ENCODE data around the gene ABCB11. TPM values are rescaled to one million over a fixed set of nuclear protein-coding genes. Genes with fewer than 3 reads are reported as not detected.
"Not testable (repeated sequence)": the region's sequence is repeated elsewhere in the genome, so short reads cannot be mapped to it uniquely, and the experiment has no call there.

Gene ABCB11
- total and polyA plus RNA-seq, 9 of the 15 experiments (the other 6 are each of a cell fraction or from before 2014, with no cell fraction given), result 0.04 to 0.51 (median 0.10) TPM; not detected in 1

DNA sequence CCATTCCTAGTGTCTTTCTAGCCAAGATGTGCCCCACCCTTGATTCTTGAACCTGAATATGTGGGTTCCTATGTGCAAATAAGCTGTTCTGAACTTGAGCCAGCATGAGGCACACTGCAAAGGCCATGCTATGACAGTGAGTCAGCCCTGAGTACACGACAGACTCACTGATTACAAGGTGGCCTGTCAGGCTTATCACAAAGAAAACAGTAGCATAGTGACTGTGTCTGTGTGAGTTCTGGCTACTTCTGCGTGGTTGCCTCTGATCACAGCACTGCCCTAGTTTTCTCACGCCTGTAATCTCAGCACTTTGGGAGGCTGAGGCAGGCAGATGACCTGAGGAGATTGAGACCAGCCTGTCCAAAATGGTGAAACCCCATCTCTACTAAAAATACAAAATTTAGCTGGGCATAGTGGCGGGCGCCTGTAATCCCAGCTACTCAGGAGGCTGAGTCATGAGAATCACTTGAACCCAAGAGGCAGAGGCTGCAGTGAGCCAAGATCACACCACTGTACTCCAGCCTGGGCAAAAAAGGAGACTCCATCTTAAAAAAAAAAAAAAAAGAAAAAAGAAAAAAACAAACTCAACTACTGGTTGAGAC lies 18.8 kb downstream of the ABCB11 start (continued):
- not testable (repeated sequence) for TF ChIP-seq NR2C2, ATF1 (CRISPR knock-in tag; IDR thresholded peaks at IDR 0.05)
- TF ChIP-seq NR2C2 (tag; IDR thresholded peaks at IDR 0.05) (0 out of 2 replicates have a peak, but pooled peaks have one; percentile 21), ATF1 (tag; IDR thresholded peaks at IDR 0.05) (peak; percentile 86), KLF6 (CRISPR knock-in tag; IDR thresholded peaks at IDR 0.05; ENCODE audit: borderline replicate concordance) (peak; percentile 29; the same call in 1 of the 2 replicates), RB1 (IDR thresholded peaks at IDR 0.05; ENCODE audit: low read depth) (peak; percentile 37; the same call in 1 of the 2 replicates), MTA1 (IDR thresholded peaks at IDR 0.05; ENCODE audit: borderline replicate concordance) (peak; percentile 86), ELF4 (CRISPR knock-in tag; IDR thresholded peaks at IDR 0.05) (peak; percentile 79), ETV5 (CRISPR knock-in tag; IDR thresholded peaks at IDR 0.05; ENCODE audit: low read depth) (peak; percentile 56; the same call in 1 of the 2 replicates), YY1 (IDR thresholded peaks at IDR 0.05; ENCODE audit: borderline replicate concordance in 1 of 3, control insufficient read depth in 1 of 3, extremely low read depth in 1 of 3, insufficient read depth in 3 of 3, insufficient read length in 1 of 3, insufficient replicate concordance in 2 of 3, low read depth in 1 of 3, low read length in 2 of 3) (peak in 1 of 3 experiments; percentile 46), HLTF (IDR thresholded peaks at IDR 0.05) (0 out of 2 replicates have a peak, but pooled peaks have one; percentile 74), SMC3 (conservative IDR thresholded peaks at IDR 0.05; ENCODE audit: insufficient read depth, low read depth, low read length) (0 out of 2 replicates have a peak, but pooled peaks have one; percentile 18), GATAD2A (IDR thresholded peaks at IDR 0.05) (peak; percentile 78; the same call in 1 of the 2 replicates), DACH1 (IDR thresholded peaks at IDR 0.05; ENCODE audit: partially characterized antibody) (peak; percentile 61), RNF2 (IDR thresholded peaks at IDR 0.05) (peak; percentile 88; the same call in 1 of the 2 replicates), RAD21 (CRISPR knock-in tag; conservative IDR thresholded peaks at IDR 0.05 in 1 of 2, IDR thresholded peaks at IDR 0.05 in 1 of 2) (peak; percentile 32 to 45; a peak in 2 of 4 replicates), LEF1 (IDR thresholded peaks at IDR 0.05) (peak; percentile 94)
- TF ChIP-seq, protein P1, sequence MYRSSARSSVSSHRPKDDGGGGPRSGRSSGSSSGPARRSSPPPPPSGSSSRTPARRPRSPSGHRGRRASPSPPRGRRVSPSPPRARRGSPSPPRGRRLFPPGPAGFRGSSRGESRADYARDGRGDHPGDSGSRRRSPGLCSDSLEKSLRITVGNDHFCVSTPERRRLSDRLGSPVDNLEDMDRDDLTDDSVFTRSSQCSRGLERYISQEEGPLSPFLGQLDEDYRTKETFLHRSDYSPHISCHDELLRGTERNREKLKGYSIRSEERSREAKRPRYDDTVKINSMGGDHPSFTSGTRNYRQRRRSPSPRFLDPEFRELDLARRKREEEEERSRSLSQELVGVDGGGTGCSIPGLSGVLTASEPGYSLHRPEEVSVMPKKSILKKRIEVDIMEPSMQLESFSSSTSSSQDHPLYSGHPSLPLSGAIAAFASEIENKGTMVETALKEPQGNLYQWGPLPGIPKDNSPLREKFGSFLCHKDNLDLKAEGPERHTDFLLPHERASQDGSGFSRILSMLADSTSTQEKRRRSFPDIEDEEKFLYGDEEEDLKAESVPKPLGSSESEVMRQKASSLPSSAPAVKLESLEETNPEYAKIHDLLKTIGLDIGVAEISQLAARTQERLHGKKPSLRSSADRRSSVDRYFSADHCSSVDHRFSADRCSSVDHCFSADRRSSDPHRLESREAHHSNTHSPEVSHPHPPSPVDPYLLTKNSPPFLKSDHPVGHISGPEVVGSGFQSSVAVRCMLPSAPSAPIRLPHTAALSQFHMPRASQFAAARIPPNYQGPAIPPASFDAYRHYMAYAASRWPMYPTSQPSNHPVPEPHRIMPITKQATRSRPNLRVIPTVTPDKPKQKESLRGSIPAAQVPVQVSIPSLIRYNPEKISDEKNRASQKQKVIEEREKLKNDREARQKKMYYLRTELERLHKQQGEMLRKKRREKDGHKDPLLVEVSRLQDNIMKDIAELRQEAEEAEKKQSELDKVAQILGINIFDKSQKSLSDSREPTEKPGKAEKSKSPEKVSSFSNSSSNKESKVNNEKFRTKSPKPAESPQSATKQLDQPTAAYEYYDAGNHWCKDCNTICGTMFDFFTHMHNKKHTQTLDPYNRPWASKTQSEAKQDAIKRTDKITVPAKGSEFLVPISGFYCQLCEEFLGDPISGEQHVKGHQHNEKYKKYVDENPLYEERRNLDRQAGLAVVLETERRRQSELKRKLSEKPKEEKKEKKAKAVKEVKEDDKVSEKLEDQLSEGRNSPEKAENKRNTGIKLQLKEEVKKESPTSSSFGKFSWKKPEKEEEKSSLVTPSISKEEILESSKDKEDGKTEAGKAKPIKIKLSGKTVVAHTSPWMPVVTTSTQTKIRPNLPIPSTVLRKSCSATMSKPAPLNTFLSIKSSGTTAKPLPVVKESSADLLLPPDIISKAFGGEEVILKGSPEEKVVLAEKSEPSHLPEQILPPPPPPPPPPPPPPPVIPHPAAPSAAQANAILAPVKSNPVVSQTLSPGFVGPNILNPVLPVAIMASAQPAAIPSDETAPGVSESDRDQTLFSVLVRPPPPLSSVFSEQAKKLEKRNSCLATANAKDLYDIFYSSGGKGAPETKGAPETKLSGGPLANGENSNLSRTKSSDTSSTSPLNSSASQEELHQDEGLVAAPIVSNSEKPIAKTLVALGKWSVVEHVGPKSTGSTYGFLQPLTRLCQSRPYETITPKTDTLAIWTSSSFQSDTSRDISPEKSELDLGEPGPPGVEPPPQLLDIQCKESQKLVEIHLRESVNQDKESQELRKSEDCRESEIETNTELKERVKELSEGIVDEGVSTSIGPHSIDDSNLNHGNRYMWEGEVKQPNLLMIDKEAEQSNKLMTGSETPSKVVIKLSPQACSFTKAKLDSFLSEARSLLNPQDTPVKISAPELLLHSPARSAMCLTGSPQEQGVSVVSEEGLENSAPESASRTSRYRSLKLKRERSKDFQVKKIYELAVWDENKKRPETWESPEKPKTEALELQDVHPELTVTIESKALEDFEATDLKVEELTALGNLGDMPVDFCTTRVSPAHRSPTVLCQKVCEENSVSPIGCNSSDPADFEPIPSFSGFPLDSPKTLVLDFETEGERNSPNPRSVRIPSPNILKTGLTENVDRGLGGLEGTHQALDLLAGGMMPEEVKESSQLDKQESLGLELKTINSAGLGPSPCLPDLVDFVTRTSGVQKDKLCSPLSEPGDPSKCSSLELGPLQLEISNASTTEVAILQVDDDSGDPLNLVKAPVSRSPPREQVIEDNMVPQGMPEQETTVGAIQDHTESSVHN (IDR thresholded peaks at IDR 0.05; ENCODE audit: borderline replicate concordance in 1 of 2, low read depth in 1 of 2), result peak in 1 of 2 experiments; percentile 50; a peak in 1 of 4 replicates
- TF ChIP-seq, protein P2, sequence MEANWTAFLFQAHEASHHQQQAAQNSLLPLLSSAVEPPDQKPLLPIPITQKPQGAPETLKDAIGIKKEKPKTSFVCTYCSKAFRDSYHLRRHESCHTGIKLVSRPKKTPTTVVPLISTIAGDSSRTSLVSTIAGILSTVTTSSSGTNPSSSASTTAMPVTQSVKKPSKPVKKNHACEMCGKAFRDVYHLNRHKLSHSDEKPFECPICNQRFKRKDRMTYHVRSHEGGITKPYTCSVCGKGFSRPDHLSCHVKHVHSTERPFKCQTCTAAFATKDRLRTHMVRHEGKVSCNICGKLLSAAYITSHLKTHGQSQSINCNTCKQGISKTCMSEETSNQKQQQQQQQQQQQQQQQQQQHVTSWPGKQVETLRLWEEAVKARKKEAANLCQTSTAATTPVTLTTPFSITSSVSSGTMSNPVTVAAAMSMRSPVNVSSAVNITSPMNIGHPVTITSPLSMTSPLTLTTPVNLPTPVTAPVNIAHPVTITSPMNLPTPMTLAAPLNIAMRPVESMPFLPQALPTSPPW (CRISPR knock-in tag; IDR thresholded peaks at IDR 0.05), result peak; percentile 33; the same call in 1 of the 2 replicates
